ENCODE data around the gene CFAP99.

The CFAP99 gene

DNA sequence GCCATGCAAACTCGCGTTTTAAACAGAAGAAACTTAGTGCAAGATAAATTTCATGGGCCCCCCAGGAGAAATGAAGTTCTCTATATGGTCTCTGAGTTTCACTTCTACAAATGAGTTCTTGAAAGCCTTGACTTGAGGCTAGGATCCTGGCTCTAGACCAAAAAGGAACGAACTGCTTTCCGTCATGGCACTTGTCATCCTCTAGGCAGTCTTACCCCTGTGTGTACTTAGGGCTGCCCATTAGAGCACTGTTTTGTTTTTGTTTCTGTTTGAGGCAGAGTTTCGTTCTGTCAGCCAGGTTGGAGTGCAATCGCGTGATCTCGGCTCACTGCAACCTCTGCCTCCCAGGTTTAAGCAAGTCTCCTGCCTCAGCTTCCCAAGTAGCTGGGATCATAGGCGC is 79.2 kb downstream of the CFAP99 start:
- peak in 2 of 56 donors; percentile 14 to 20 for DNase-seq

DNA sequence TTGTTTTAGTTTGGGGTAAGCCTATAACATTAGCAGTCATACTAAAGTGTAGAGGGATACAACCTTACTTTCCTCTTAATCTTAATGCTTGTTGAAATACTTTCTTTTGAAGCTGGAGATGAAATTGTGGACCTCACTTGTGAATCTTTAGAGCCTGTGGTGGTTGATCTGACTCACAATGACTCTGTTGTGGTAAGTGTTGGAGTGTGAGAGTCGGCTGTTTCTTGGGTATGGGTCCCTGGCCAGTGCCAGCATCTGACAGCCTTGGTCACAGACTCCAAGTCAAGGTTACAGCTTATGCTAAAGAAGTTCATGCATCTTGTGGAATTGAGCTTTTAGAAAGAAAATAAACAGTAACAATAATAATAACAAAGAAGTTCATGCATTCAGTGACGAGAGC is 81.8 kb downstream of the CFAP99 start:
- no peak for DNase-seq

DNA sequence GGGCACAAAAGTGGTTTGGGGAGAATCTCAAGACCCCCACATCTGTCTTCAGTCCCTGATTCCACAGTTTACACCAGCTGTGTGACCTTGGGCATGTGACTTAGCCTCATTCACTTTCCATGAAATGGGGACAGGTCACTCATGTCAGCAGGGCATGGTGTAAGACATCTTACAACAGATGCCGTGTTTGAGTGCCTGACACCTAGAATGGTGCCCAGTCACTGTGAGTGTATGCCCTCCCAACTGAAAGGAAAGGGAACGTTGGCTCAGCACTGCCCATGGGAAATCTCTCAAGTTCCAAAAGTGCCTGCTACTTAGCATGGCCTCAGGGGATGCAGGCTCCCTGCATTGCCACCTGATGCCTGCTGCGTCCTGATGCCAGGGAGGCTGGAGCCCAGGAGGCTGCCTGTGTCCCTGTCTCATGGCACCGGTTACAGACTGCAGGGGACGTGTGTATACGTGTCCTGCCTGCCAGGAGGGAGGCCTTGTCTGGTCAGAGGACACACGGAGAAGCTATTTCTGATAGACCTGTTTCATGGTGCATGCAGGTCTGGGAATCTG is 82.4 kb downstream of the CFAP99 start:
- no peak for DNase-seq

DNA sequence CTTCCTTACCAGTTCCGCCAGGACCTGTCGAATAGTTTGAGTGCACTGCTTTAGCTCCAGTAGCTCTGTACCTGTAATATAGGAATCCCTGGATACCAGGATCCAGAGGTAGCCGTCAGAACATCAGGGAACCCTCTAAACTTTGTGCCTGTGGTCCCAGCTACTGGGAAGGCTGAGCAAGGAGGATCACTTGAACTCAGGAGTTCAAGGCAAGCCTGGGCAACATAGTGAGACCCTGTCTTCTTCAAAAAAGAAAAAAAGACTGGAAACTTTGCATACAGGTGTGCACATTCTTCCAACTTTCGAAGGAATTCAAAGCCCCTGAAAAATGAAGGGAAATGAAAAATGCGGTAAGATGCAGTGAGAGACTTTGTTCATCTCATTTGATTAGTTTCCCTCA is 85.1 kb downstream of the CFAP99 start:
- DNase-seq, result no peak

DNA sequence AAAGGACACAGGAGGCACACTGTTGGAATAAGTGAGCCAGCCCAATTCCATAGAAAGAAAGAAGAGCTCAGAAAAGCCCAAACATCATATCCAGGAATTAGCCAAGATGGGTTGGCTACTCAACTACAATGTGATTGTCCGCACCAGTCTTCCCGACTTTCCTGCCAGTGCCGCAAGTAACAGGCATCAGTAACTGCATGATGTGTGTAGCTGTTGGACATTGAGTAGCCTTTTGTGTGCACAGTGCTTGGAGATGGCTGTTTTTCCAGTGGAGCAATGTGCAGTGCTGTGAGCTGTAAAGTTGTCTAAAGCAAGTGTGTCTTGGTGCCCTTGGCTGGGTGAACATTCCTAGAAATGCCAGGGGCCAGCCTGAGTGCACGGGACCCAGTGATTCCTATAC is 88.5 kb downstream of the CFAP99 start:
- no peak for DNase-seq

DNA sequence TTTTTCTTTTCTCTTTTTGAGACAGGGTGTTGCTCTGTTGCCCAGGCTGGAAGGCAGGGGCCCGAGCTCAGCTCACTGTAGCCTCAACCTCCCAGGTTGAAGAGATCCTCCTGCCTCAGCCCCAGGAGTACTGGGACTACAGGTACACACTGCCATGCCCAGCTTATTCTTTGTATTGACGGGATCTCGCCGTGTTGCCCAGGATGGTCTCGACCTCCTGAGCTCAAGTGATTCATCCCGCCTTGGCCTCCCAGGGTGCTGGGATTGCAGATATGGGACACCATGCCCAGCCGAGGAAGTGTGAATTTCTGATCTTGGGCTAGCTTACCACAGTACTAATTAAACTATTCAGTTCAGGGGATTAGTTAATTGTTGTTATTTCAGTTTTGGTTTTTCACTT is 89.1 kb downstream of the CFAP99 start:
- no peak for DNase-seq

DNA sequence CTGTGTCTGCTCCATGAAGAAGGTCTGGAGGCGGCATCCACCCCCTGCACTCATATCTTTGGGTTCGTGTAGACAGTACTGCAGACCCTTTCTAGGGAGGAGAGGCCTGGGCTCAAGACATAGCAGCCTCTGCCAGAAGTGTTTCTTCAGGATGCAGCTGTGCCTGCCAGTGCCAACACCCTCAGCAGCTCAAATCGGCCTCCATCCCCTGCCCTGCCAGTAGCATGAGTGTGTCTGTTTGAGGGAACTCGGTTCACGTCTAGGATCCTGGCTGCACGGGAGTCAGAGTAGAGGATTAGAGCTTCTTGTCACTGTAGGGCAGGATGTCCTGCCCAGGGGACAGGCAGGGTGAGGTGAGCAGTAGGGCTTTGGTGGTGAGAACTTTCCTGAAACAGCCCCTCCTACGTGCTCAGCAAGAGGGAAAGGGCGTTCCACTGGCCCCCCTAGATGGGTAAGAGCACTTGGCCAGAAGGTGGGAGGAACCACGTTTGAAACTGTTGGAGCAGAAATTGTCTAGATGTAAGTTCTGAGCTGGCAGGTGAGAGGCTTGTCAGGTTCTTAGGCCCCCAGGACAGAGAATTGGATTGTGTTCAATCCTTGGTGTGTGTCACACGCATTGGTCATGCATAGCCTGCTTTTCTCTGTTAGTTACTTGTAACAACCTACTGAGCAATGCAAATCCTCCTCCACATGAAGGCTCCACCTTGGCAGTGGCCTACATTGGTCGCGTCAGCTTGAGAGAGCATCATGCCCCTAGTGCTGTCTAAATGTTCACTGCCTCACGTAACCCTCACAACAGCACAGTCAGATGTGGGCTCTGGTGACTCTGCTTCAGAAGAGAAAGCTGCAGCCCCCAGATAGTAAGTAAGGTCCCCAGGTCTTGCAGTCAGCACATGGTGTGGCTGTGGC is 91.8 kb downstream of the CFAP99 start:
- no peak for DNase-seq

DNA sequence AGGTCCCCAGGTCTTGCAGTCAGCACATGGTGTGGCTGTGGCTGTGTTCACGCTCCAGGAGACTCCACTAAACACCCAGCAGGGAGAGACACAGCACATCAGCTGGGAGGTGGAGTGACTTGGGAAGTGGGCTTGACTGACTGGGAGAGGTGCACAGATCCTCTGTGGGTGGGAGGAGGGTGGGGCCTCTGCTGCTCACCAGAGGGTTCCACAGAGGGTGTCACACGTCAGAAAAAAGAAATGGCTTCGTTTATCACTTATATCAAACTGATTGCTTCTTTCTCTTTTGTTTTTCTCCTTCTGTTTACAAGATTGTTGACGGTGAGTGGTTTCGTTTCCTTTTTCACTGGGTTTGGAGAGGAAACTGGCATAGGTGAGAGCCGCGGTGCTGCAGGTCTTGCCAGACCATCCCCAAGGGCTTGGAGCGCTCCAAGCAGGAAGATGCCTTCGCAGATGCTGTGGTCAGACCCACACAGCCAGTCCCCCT is 92.9 kb downstream of the CFAP99 start:
- DNase-seq, result peak in 15 of 56 donors; percentile 5 to 53 (median 17)
